ENCODE results near the gene ENG. TPM values are rescaled to one million over a fixed set of nuclear protein-coding genes. Genes with fewer than 3 reads are reported as not detected.
"Not testable (repeated sequence)": the region's sequence is repeated elsewhere in the genome, so short reads cannot be mapped to it uniquely, and the experiment has no call there.

Gene ENG
- total RNA-seq, 2 donors from 2014 or later, result 12.7 to 34.1 TPM

GRCh38 chr9:127885508-127886281 is 31.2 kb upstream of the ENG start:
- Mint-ChIP-seq H3K27ac (no peak overlapping the region), H3K4me1 (ENCODE audit: low read depth in 2 of 2) (peaks cover 13 to 18% of the 10 kb centered on the region in 2 donors), H3K4me3 (no peak overlapping the region)

GRCh38 chr9:127884976-127885490 is 30.6 kb upstream of the ENG start:
- H3K27ac Mint-ChIP-seq, result peak overlapping the region; percentile 28 to 78
- ATAC-seq (no peak), DNase-seq (ENCODE audit: low spot score) (peak; percentile 54)
- H3K36me3 Mint-ChIP-seq, result no peaks in the 10 kb centered on the region
- no peaks in the 10 kb centered on the region for H3K9me3 Mint-ChIP-seq
- no peaks in the 10 kb centered on the region for H3K27me3 Mint-ChIP-seq
- no peak overlapping the region for H3K4me3 Mint-ChIP-seq
- H3K4me1 Mint-ChIP-seq (ENCODE audit: low read depth in 2 of 2), result peaks cover 13 to 18% of the 10 kb centered on the region in 2 donors

More at GRCh38 chr9:127885508-127886281, 31.2 kb upstream of the ENG start:
- DNase-seq (ENCODE audit: low spot score) (peak; percentile 52), ATAC-seq (no peak)
- Mint-ChIP-seq H3K9me3 (no peaks in the 10 kb centered on the region), H3K36me3 (no peaks in the 10 kb centered on the region), H3K27me3 (no peaks in the 10 kb centered on the region)

GRCh38 chr9:127884427-127884911 is 30.0 kb upstream of the ENG start:
- H3K9me3 Mint-ChIP-seq, result no peaks in the 10 kb centered on the region
- peak overlapping the region; percentile 28 to 78 for H3K27ac Mint-ChIP-seq
- ATAC-seq (no peak), DNase-seq (ENCODE audit: low spot score) (peak; percentile 49)
- peaks cover 13 to 18% of the 10 kb centered on the region in 2 donors for H3K4me1 Mint-ChIP-seq (ENCODE audit: low read depth in 2 of 2)
- no peak overlapping the region for H3K4me3 Mint-ChIP-seq
- H3K27me3 Mint-ChIP-seq, result no peaks in the 10 kb centered on the region
- no peaks in the 10 kb centered on the region for H3K36me3 Mint-ChIP-seq

- no peak for ATAC-seq
- H3K36me3 Mint-ChIP-seq, result no peaks in the 10 kb centered on the region
Measured at GRCh38 chr9:127883959-127884358, 29.5 kb upstream of the ENG start.

GRCh38 chr9:127881715-127882114 is 27.3 kb upstream of the ENG start:
- peaks cover 21% of the 10 kb centered on the region in 2 donors for H3K4me1 Mint-ChIP-seq (ENCODE audit: low read depth in 2 of 2)

More at GRCh38 chr9:127883959-127884358, 29.5 kb upstream of the ENG start:
- DNase-seq (ENCODE audit: low spot score), result no peak
- Mint-ChIP-seq H3K27me3 (no peaks in the 10 kb centered on the region), H3K4me3 (no peak overlapping the region), H3K9me3 (no peaks in the 10 kb centered on the region), H3K27ac (peak overlapping the region in 1 of 2 donors; percentile 78), H3K4me1 (ENCODE audit: low read depth in 2 of 2) (peaks cover 13 to 18% of the 10 kb centered on the region in 2 donors)

GRCh38 chr9:127880143-127880542 is 25.7 kb upstream of the ENG start:
- Mint-ChIP-seq H3K27me3 (no peaks in the 10 kb centered on the region), H3K9me3 (no peaks in the 10 kb centered on the region), H3K4me3 (no peak overlapping the region), H3K36me3 (no peaks in the 10 kb centered on the region), H3K27ac (no peak overlapping the region), H3K4me1 (ENCODE audit: low read depth in 2 of 2) (peaks cover 17 to 18% of the 10 kb centered on the region in 2 donors)
- no peak for ATAC-seq
- DNase-seq (ENCODE audit: low spot score), result no peak

More at GRCh38 chr9:127881715-127882114, 27.3 kb upstream of the ENG start:
- H3K27me3 Mint-ChIP-seq; H3K27ac Mint-ChIP-seq; H3K9me3 Mint-ChIP-seq; ATAC-seq; DNase-seq (ENCODE audit: low spot score); H3K4me3 Mint-ChIP-seq; H3K36me3 Mint-ChIP-seq: not testable (repeated sequence)

GRCh38 chr9:127878652-127879390 is 24.4 kb upstream of the ENG start:
- Mint-ChIP-seq H3K36me3 (no peaks in the 10 kb centered on the region), H3K9me3 (no peaks in the 10 kb centered on the region), H3K27ac (no peak overlapping the region), H3K27me3 (no peaks in the 10 kb centered on the region), H3K4me1 (ENCODE audit: low read depth in 2 of 2) (peaks cover 6 to 8% of the 10 kb centered on the region in 2 donors), H3K4me3 (no peak overlapping the region)
- no peak for ATAC-seq
- DNase-seq (ENCODE audit: low spot score), result peak; percentile 31

- ATAC-seq (no peak), DNase-seq (ENCODE audit: low spot score) (peak; percentile 57)
- H3K27me3 Mint-ChIP-seq, result no peaks in the 10 kb centered on the region
- H3K9me3 Mint-ChIP-seq, result no peaks in the 10 kb centered on the region
- no peaks in the 10 kb centered on the region for H3K36me3 Mint-ChIP-seq
- H3K4me1 Mint-ChIP-seq (ENCODE audit: low read depth in 2 of 2), result peaks cover 6 to 8% of the 10 kb centered on the region in 2 donors
- peak overlapping the region; percentile 60 for H3K4me3 Mint-ChIP-seq
- H3K27ac Mint-ChIP-seq, result no peak overlapping the region
Measured at GRCh38 chr9:127878001-127878651, 23.7 kb upstream of the ENG start.

GRCh38 chr9:127877566-127877998 is 23.1 kb upstream of the ENG start, which contains the start of gene AK1:
Gene AK1 (minus strand): TSS chr9:127877675. CDS start chr9:127874617, 3,058 bp downstream.
- ATAC-seq (no peak), DNase-seq (ENCODE audit: low spot score) (peak; percentile 58)
- H3K9me3 Mint-ChIP-seq, result no peaks in the 10 kb centered on the region
- no peaks in the 10 kb centered on the region for H3K27me3 Mint-ChIP-seq
- H3K4me3 Mint-ChIP-seq, result peak within 1 kb of the TSS; percentile 60
- H3K27ac Mint-ChIP-seq, result no peak within 1 kb of the TSS
- H3K36me3 Mint-ChIP-seq, result no peaks in the 10 kb centered on the region
- H3K4me1 Mint-ChIP-seq (ENCODE audit: low read depth in 2 of 2), result peaks cover 6 to 8% of the 10 kb centered on the region in 2 donors

GRCh38 chr9:127876764-127877562 is 22.5 kb upstream of the ENG start:
- DNase-seq (ENCODE audit: low spot score), result peak; percentile 50
- Mint-ChIP-seq H3K36me3 (no peaks in the 10 kb centered on the region), H3K4me1 (ENCODE audit: low read depth in 2 of 2) (peaks cover 6 to 8% of the 10 kb centered on the region in 2 donors), H3K27me3 (no peaks in the 10 kb centered on the region), H3K9me3 (no peaks in the 10 kb centered on the region), H3K27ac (no peak overlapping the region), H3K4me3 (no peak overlapping the region)
- ATAC-seq, result peak in 1 of 2 donors; percentile 21

- H3K4me1 Mint-ChIP-seq (ENCODE audit: low read depth in 2 of 2), result peaks cover 6 to 8% of the 10 kb centered on the region in 2 donors
- H3K9me3 Mint-ChIP-seq, result no peaks in the 10 kb centered on the region
Measured at GRCh38 chr9:127876026-127876763, 21.7 kb upstream of the ENG start.

GRCh38 chr9:127875306-127875966 is 21.0 kb upstream of the ENG start:
- Mint-ChIP-seq H3K27me3 (no peaks in the 10 kb centered on the region), H3K4me3 (no peak overlapping the region), H3K27ac (peak overlapping the region in 1 of 2 donors; percentile 41), H3K36me3 (no peaks in the 10 kb centered on the region), H3K4me1 (ENCODE audit: low read depth in 2 of 2) (peaks cover 6 to 8% of the 10 kb centered on the region in 2 donors), H3K9me3 (no peaks in the 10 kb centered on the region)
- DNase-seq (ENCODE audit: low spot score) (peak; percentile 58), ATAC-seq (no peak)

More at GRCh38 chr9:127876026-127876763, 21.7 kb upstream of the ENG start:
- Mint-ChIP-seq H3K27me3 (no peaks in the 10 kb centered on the region), H3K36me3 (no peaks in the 10 kb centered on the region), H3K4me3 (no peak overlapping the region), H3K27ac (no peak overlapping the region)
- ATAC-seq, result no peak
- DNase-seq (ENCODE audit: low spot score), result peak; percentile 45

All from natural killer cell treated with Interleukin-12 subunit alpha and Interleukin-12 subunit beta and Interleukin-15 and Interleukin-18, amount 100 ng/mL, for 72 hours (primary cell).